ENCODE results near the gene ARHGAP15.

- TF ChIP-seq CTCF (IDR thresholded peaks at IDR 0.05): no peak
- no peak for TF ChIP-seq POLR2A (IDR thresholded peaks at IDR 0.05)
Measured at GRCh38 chr2:143458258-143459190, 329.3 kb downstream of the ARHGAP15 start.
